Lung (tissue), 12 donors: ENCODE measurements around the gene ALLC. TPM values are rescaled to one million over a fixed set of nuclear protein-coding genes. Genes with fewer than 3 reads are reported as not detected.
A peak's percentile ranks its signal among the peaks of the same experiment; 100 is the strongest.

Source experiments
- ATAC-seq: fragments of 200-7000 bp; cut with Tn5 transposase; one replicate; pipeline ENCODE4 v1.9.1; 2020; ENCODE audit warnings: moderate number of reproducible peaks; ENCODE audit not compliant: insufficient read depth, low FRiP score
- DNase-seq, 3 donors: peaks; one replicate each; pipeline ENCODE4 v3.0.0-alpha.2; 2013 to 2017
- H3K27ac ChIP-seq, 2 donors: one replicate each; pipeline ENCODE4 v1.5.1; 2013; ENCODE audit warnings: mild to moderate bottlenecking in 2 of 2, moderate library complexity in 2 of 2, control low read depth in 1 of 2, inconsistent platforms in 1 of 2, low read depth in 1 of 2, low read length in 1 of 2
- H3K27me3 ChIP-seq, 3 donors: one replicate each; pipeline ENCODE4 v1.5.1; 2013; ENCODE audit warnings: low read length in 2 of 3; ENCODE audit not compliant: control insufficient read depth in 3 of 3, insufficient read depth in 3 of 3
- H3K36me3 ChIP-seq, 4 donors: one replicate each; pipeline ENCODE4 v1.5.1; 2013; ENCODE audit warnings: low read length in 4 of 4, mild to moderate bottlenecking in 1 of 4, moderate library complexity in 1 of 4; ENCODE audit not compliant: control insufficient read depth in 4 of 4, insufficient read depth in 4 of 4
- H3K4me1 ChIP-seq, 5 donors: one replicate each; pipeline ENCODE4 v1.5.1; 2013; ENCODE audit warnings: low read length in 5 of 5, mild to moderate bottlenecking in 2 of 5, moderate library complexity in 1 of 5; ENCODE audit not compliant: control insufficient read depth in 5 of 5, insufficient read depth in 5 of 5
- H3K4me3 ChIP-seq: one replicate; pipeline ENCODE4 v1.5.1; 2013; ENCODE audit warnings: mild to moderate bottlenecking, control low read depth, moderate library complexity
- H3K9ac ChIP-seq, 2 donors: one replicate each; pipeline ENCODE4 v1.5.1; 2013; ENCODE audit warnings: low read length in 2 of 2, control low read depth in 1 of 2; ENCODE audit not compliant: insufficient read depth in 1 of 2
- H3K9me3 ChIP-seq, 4 donors: one replicate each; pipeline ENCODE4 v1.5.1; 2013; ENCODE audit warnings: low read length in 3 of 4, mild to moderate bottlenecking in 1 of 4, moderate library complexity in 1 of 4; ENCODE audit not compliant: control insufficient read depth in 4 of 4, insufficient read depth in 3 of 4
- WGBS, 2 donors: extraction: QIAGEN DNeasy Blood & Tissue Kit; methylation state at CpG; one replicate each; pipeline ENCODE4 v1.1.7; 2013; 5-methylcytosine and 5-hydroxymethylcytosine counted together
- polyA plus RNA-seq, 2 donors: library from polyadenylated mRNA; stranded (reverse); fragments of 200-250 nt; gene quantifications; one replicate each; pipeline ENCODE4 v1.2.1, GENCODE V29; 2013
- total RNA-seq, 2 donors: library from RNA; depleted of rRNA in 1 of 2; stranded (reverse); fragments of >200 nt in 1 of 2; gene quantifications; one replicate each; pipeline ENCODE4 v1.2.1, GENCODE V29; 2014 to 2021
- TF ChIP-seq, protein P1 (sequence below): IDR thresholded peaks from 2 replicates; pipeline ENCODE4 v1.5.1; 2012; ENCODE audit warnings: mild to moderate bottlenecking; ENCODE audit errors: control extremely low read depth, extremely low read depth
- donor health status: control.
- donor health status: control.
- donor health status: Bipolar disorder and iron deficiency.
- donor health status: healthy.
- donor health status: DM: yes; HTN: yes; CAD: no.

ALLC gene
- total and polyA plus RNA-seq, 4 donors: 0.06 TPM; not detected in 3

DNA sequence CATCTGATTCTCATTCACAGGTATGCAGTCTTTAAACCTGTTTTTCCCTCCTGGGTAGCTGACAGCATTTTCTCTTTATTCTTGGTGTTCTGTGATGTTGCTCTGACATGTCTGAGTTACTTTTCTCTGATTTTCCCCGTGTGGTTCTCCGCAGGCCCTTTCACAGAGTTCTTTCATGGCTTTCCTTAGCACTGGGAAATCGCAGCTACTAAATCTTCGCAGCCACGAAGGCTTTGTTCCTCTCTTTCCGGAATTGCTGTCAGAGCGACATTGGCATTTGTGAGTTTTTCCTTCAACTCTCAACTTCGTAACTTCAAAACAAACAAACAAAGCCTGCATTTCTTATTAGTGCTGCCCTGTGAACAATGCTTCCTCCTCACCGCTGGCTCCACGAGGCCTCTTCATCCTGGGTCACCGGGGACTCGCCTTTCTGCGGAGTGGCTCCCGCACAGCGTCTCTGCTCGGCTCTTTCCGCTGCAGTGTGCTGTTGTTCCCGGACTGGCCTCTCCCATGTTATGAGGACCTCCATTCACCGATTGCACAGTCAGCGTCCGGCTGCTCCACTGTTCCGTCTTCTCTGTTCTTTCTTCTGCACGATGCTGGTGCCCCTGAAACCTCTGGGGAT is 47.0 kb upstream of the ALLC start:
- Histone ChIP-seq H3K4me3 (no peak overlapping the region), H3K36me3 (no peaks in the 10 kb centered on the region), H3K9me3 (peaks cover 0 to 1% (median 0%) of the 10 kb centered on the region in 4 donors), H3K4me1 (peaks cover 0 to 12% (median 0%) of the 10 kb centered on the region in 5 donors), H3K27me3 (no peaks in the 10 kb centered on the region), H3K9ac (no peak overlapping the region), H3K27ac (no peak overlapping the region)
- TF ChIP-seq, protein P1, sequence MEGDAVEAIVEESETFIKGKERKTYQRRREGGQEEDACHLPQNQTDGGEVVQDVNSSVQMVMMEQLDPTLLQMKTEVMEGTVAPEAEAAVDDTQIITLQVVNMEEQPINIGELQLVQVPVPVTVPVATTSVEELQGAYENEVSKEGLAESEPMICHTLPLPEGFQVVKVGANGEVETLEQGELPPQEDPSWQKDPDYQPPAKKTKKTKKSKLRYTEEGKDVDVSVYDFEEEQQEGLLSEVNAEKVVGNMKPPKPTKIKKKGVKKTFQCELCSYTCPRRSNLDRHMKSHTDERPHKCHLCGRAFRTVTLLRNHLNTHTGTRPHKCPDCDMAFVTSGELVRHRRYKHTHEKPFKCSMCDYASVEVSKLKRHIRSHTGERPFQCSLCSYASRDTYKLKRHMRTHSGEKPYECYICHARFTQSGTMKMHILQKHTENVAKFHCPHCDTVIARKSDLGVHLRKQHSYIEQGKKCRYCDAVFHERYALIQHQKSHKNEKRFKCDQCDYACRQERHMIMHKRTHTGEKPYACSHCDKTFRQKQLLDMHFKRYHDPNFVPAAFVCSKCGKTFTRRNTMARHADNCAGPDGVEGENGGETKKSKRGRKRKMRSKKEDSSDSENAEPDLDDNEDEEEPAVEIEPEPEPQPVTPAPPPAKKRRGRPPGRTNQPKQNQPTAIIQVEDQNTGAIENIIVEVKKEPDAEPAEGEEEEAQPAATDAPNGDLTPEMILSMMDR: no peak
- DNase-seq: peak in 1 of 3 donors; percentile 47
- no peak for ATAC-seq
- 71 to 74% methylated on average over 23 of the region's 23 CpGs for WGBS, 2 donors

DNA sequence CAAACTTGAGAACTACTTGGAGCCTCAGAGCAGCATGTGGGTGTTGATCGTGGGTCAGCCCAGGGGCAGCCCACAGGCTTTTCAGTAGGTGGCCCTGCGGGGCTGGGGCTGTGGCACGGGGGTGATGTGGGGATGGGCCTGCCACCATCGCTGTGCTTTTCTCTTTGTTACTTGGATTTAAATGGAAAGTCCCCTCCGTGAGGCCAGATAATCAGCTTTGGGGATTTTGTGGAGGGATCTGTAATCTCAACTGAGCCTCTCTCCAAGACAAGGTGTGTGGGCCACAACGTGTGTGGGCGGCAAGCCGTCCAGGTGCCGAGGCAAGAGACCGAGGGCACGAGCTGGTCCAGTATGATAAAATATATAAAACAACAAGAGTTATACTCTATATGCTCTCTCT is 46.4 kb upstream of the ALLC start:
- ATAC-seq (no peak), DNase-seq (no peak)
- H3K9ac ChIP-seq: no peak overlapping the region
- H3K27ac ChIP-seq: no peak overlapping the region
- H3K36me3 ChIP-seq: no peaks in the 10 kb centered on the region
- peaks cover 0 to 6% (median 0%) of the 10 kb centered on the region in 5 donors for H3K4me1 ChIP-seq
- WGBS, 2 donors: 88 to 92% methylated on average over 11 of the region's 11 CpGs
- H3K9me3 ChIP-seq: peaks cover 0 to 1% (median 0%) of the 10 kb centered on the region in 4 donors
- no peaks in the 10 kb centered on the region for H3K27me3 ChIP-seq
- H3K4me3 ChIP-seq: no peak overlapping the region
- TF ChIP-seq, protein P1: no peak

DNA sequence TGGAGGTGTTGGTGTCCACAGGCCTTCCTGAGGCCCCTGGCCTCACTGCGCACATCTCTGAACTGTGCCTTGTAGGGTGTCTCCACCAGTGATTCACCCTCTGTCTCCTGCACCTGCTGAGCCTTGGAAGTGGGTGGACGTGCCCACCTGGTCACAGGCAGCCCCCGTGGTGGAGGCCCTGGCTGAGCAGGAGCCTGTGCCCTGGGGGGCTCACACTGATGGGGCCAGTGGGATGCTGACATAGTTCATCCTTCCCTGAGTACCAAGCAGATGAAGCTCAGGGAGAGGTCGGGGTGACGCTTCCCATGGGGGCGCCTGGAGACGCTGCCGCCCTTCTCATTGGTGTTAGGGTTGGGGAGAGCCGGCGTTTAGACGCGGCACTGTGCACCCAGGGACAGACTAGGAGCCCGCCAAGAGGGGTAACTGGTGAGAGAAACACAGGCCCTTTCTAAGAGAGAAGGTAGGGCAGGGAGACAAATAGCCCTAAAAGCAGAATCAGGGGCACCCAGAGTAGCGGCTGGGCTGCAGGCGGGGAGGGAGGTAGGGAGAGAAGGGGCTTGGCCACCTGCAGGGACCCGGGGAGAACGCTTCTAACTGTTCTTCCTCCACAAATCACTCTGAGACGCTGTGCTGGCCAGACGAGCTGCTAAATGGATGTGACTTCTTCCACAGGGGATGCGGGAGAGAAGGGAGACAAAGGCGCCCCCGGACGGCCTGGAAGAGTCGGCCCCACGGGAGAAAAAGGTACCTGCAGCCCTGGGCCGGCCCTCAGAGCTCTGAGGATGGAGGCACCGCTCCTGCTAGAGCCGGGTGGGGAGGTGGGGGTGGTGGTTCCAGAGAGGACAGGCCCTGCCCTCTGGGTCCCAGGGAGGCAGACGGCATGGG is 45.1 kb upstream of the ALLC start:
- no peak overlapping the region for H3K27ac ChIP-seq
- H3K9ac ChIP-seq: no peak overlapping the region
- H3K36me3 ChIP-seq: no peaks in the 10 kb centered on the region
- TF ChIP-seq, protein P1: no peak
- DNase-seq (no peak), ATAC-seq (no peak)
- H3K9me3 ChIP-seq: peaks cover 0 to 1% (median 0%) of the 10 kb centered on the region in 4 donors
- H3K4me1 ChIP-seq: peaks cover 0 to 1% (median 0%) of the 10 kb centered on the region in 5 donors
- no peak overlapping the region for H3K4me3 ChIP-seq
- WGBS, 2 donors: 91 to 92% methylated on average over 29 of the region's 29 CpGs
- H3K27me3 ChIP-seq: no peaks in the 10 kb centered on the region
